Karpas-422 (cell line): ENCODE data around the gene S100A1. TPM values are rescaled to one million over a fixed set of nuclear protein-coding genes. Genes with fewer than 3 reads are reported as not detected.
A peak's percentile ranks its signal among the peaks of the same experiment; 100 is the strongest.
"Not testable (repeated sequence)": the region's sequence is repeated elsewhere in the genome, so short reads cannot be mapped to it uniquely, and the experiment has no call there.

Experiments used
- DNase-seq: peaks from one replicate; pipeline ENCODE4 v3.0.0-alpha.2; 2015
- H2AFZ ChIP-seq: fragments of 200-600 bp; sonication (generic); 2 replicates; pipeline ENCODE4 v1.6.1; 2014; ENCODE audit warnings: antibody characterized with exemption, low read length, mixed read lengths
- H3K27ac ChIP-seq: fragments of 200-600 bp; sonication (generic); 2 replicates; pipeline ENCODE4 v1.5.1; 2014; ENCODE audit warnings: mild to moderate bottlenecking, low read length, moderate library complexity
- H3K27me3 ChIP-seq: fragments of 200-600 bp; sonication (generic); 2 replicates; pipeline ENCODE4 v1.6.1; 2014; ENCODE audit warnings: low read length, mixed read lengths
- H3K36me3 ChIP-seq: fragments of 200-600 bp; sonication (generic); 2 replicates; pipeline ENCODE4 v1.6.1; 2014; ENCODE audit warnings: low read length, mixed read lengths; ENCODE audit not compliant: insufficient read depth
- H3K4me1 ChIP-seq: fragments of 200-600 bp; sonication (generic); 2 replicates; pipeline ENCODE4 v1.6.1; 2014; ENCODE audit warnings: mild to moderate bottlenecking, low read length, mixed read lengths
- H3K4me2 ChIP-seq: fragments of 200-600 bp; sonication (generic); 2 replicates; pipeline ENCODE4 v1.6.1; 2014; ENCODE audit warnings: low read length, low read depth, mild to moderate bottlenecking; ENCODE audit not compliant: poor library complexity, severe bottlenecking
- H3K4me3 ChIP-seq: fragments of 200-600 bp; sonication (generic); 2 replicates; pipeline ENCODE4 v1.5.1; 2014; ENCODE audit warnings: mild to moderate bottlenecking, antibody characterized with exemption, low read length, mixed read lengths
- H3K79me2 ChIP-seq: fragments of 200-600 bp; sonication (generic); 2 replicates; pipeline ENCODE4 v1.6.1; 2014; ENCODE audit warnings: mild to moderate bottlenecking, low read length, mixed read lengths
- H3K9ac ChIP-seq: fragments of 200-600 bp; sonication (generic); 2 replicates; pipeline ENCODE4 v1.6.0; 2014; ENCODE audit warnings: low read length
- H3K9me2 ChIP-seq: fragments of 200-600 bp; sonication (generic), shearing (Covaris generic); replicated peaks from 2 replicates; pipeline ENCODE4 v1.6.0; 2014; ENCODE audit warnings: mild to moderate bottlenecking, low read length, moderate library complexity; ENCODE audit not compliant: insufficient read depth
- H3K9me3 ChIP-seq: fragments of 300-700, 200-600 bp; sonication (generic); 2 replicates; pipeline ENCODE4 v1.6.1; 2014; ENCODE audit warnings: low read length, mixed read lengths
- H4K20me1 ChIP-seq: fragments of 200-600 bp; sonication (generic); 2 replicates; pipeline ENCODE4 v1.6.1; 2014; ENCODE audit warnings: mild to moderate bottlenecking, antibody characterized with exemption, low read length, low read depth; ENCODE audit not compliant: insufficient read depth
- total RNA-seq: library from RNA; depleted of rRNA; stranded (reverse); fragments of >200 nt; shearing (Covaris generic); gene quantifications from 2 replicates; pipeline ENCODE4 v1.2.3, GENCODE V29; 2014; ENCODE audit warnings: low replicate concordance; rRNA removed

The S100A1 gene
- 15.9 and 18.9 TPM in 2 replicates for total RNA-seq

- Histone ChIP-seq H3K9ac (peak within 1 kb of the TSS; percentile 75), H3K4me2 (peak within 1 kb of the TSS; percentile 92), H3K27me3 (no peaks in the 10 kb centered on the region), H3K9me2 (no peaks in the 10 kb centered on the region), H3K4me3 (peak within 1 kb of the TSS; percentile 73), H3K27ac (no peak within 1 kb of the TSS), H3K79me2 (no peaks in the 10 kb centered on the region), H3K9me3 (no peaks in the 10 kb centered on the region), H4K20me1 (no peaks in the 10 kb centered on the region), H3K4me1 (peaks cover 28% of the 10 kb centered on the region), H3K36me3 (no peaks in the 10 kb centered on the region), H2AFZ (peak within 1 kb of the TSS; percentile 83)
- no peak for DNase-seq
These were observed at the start of gene S100A1 for GRCh38 chr1:153627715-153628626. TSS of gene S100A1 (plus strand) at chr1:153628434. CDS start at chr1:153630522, 2,088 bp downstream.

GRCh38 chr1:153578490-153578889 lies 49.7 kb upstream of the S100A1 start:
- no peaks in the 10 kb centered on the region for H3K27me3 ChIP-seq
- no peaks in the 10 kb centered on the region for H4K20me1 ChIP-seq
- H3K9ac ChIP-seq: no peak overlapping the region
- no peak overlapping the region for H3K27ac ChIP-seq
- DNase-seq: peak; percentile 16
- no peaks in the 10 kb centered on the region for H3K36me3 ChIP-seq
- H3K4me1 ChIP-seq: no peaks in the 10 kb centered on the region
- no peak overlapping the region for H3K4me2 ChIP-seq
- H2AFZ ChIP-seq: no peak overlapping the region
- no peaks in the 10 kb centered on the region for H3K9me3 ChIP-seq
- H3K79me2 ChIP-seq: no peaks in the 10 kb centered on the region
- no peaks in the 10 kb centered on the region for H3K9me2 ChIP-seq
- no peak overlapping the region for H3K4me3 ChIP-seq

GRCh38 chr1:153578936-153579335 lies 49.3 kb upstream of the S100A1 start:
- no peaks in the 10 kb centered on the region for H3K9me3 ChIP-seq
- no peak overlapping the region for H2AFZ ChIP-seq
- no peaks in the 10 kb centered on the region for H3K4me1 ChIP-seq
- no peak overlapping the region for H3K4me2 ChIP-seq
- H3K27me3 ChIP-seq: no peaks in the 10 kb centered on the region
- H3K9ac ChIP-seq: no peak overlapping the region
- no peaks in the 10 kb centered on the region for H3K36me3 ChIP-seq
- no peak overlapping the region for H3K27ac ChIP-seq
- no peaks in the 10 kb centered on the region for H3K79me2 ChIP-seq
- DNase-seq: no peak
- no peak overlapping the region for H3K4me3 ChIP-seq
- H4K20me1 ChIP-seq: no peaks in the 10 kb centered on the region
- no peaks in the 10 kb centered on the region for H3K9me2 ChIP-seq

- not testable (repeated sequence) for H3K4me2 ChIP-seq, DNase-seq, H2AFZ ChIP-seq, H3K9me2 ChIP-seq, H3K79me2 ChIP-seq, H4K20me1 ChIP-seq, H3K27ac ChIP-seq, H3K9ac ChIP-seq, H3K27me3 ChIP-seq, H3K9me3 ChIP-seq, H3K4me1 ChIP-seq, H3K4me3 ChIP-seq, H3K36me3 ChIP-seq
These were observed 45.4 kb upstream of the S100A1 start for GRCh38 chr1:153582836-153583235.

- not testable (repeated sequence) for H3K4me2 ChIP-seq, H3K9me2 ChIP-seq, H3K27me3 ChIP-seq, H3K9ac ChIP-seq, DNase-seq, H3K79me2 ChIP-seq, H3K9me3 ChIP-seq, H4K20me1 ChIP-seq, H3K27ac ChIP-seq, H3K4me3 ChIP-seq, H3K4me1 ChIP-seq, H3K36me3 ChIP-seq, H2AFZ ChIP-seq
These were observed 44.7 kb upstream of the S100A1 start for GRCh38 chr1:153583514-153583913.

- no peak overlapping the region for H3K4me3 ChIP-seq
- H3K4me2 ChIP-seq: no peak overlapping the region
- no peaks in the 10 kb centered on the region for H3K4me1 ChIP-seq
- H3K36me3 ChIP-seq: no peaks in the 10 kb centered on the region
- H3K27ac ChIP-seq: no peak overlapping the region
- H3K27me3 ChIP-seq: no peaks in the 10 kb centered on the region
- no peaks in the 10 kb centered on the region for H3K9me3 ChIP-seq
- no peak for DNase-seq
- H2AFZ ChIP-seq: no peak overlapping the region
- H3K9me2 ChIP-seq: no peaks in the 10 kb centered on the region
- H4K20me1 ChIP-seq: no peaks in the 10 kb centered on the region
- no peaks in the 10 kb centered on the region for H3K79me2 ChIP-seq
- no peak overlapping the region for H3K9ac ChIP-seq
These were observed 44.3 kb upstream of the S100A1 start for GRCh38 chr1:153583976-153584375.

GRCh38 chr1:153585006-153585405 lies 43.2 kb upstream of the S100A1 start:
- Histone ChIP-seq H2AFZ (no peak overlapping the region), H3K27me3 (no peaks in the 10 kb centered on the region), H3K27ac (no peak overlapping the region), H3K4me3 (no peak overlapping the region), H3K36me3 (no peaks in the 10 kb centered on the region), H3K4me2 (no peak overlapping the region), H3K79me2 (no peaks in the 10 kb centered on the region), H4K20me1 (no peaks in the 10 kb centered on the region), H3K4me1 (no peaks in the 10 kb centered on the region), H3K9me3 (no peaks in the 10 kb centered on the region), H3K9me2 (no peaks in the 10 kb centered on the region), H3K9ac (no peak overlapping the region)
- DNase-seq: no peak

- Histone ChIP-seq H3K4me2 (no peak overlapping the region), H2AFZ (no peak overlapping the region), H4K20me1 (no peaks in the 10 kb centered on the region), H3K27ac (no peak overlapping the region), H3K79me2 (no peaks in the 10 kb centered on the region), H3K9me3 (no peaks in the 10 kb centered on the region), H3K4me1 (no peaks in the 10 kb centered on the region), H3K4me3 (no peak overlapping the region), H3K9me2 (no peaks in the 10 kb centered on the region), H3K9ac (no peak overlapping the region), H3K36me3 (no peaks in the 10 kb centered on the region), H3K27me3 (no peaks in the 10 kb centered on the region)
- DNase-seq: no peak
These were observed 41.9 kb upstream of the S100A1 start for GRCh38 chr1:153586347-153586746.
